GM21576 (cell line): ENCODE data around the gene HRH3.

Experiments
- ATAC-seq: cut with Tn5 transposase; IDR thresholded peaks from one replicate; pipeline ENCODE4 v1.9.1; 2021; ENCODE audit warnings: mild to moderate bottlenecking, moderate library complexity; ENCODE audit not compliant: unreplicated experiment

HRH3 gene

GRCh38 chr20:62219992-62220665 is at the start of gene HRH3:
HRH3 (minus strand) TSS chr20:62220278; CDS start chr20:62219970, 308 bp downstream.
- no peak for ATAC-seq

GRCh38 chr20:62269871-62270270 is 49.8 kb upstream of the HRH3 start:
- no peak for ATAC-seq

GRCh38 chr20:62269378-62269777 is 49.3 kb upstream of the HRH3 start:
- ATAC-seq, result no peak

- no peak for ATAC-seq
Observed at GRCh38 chr20:62268228-62268900, 48.3 kb upstream of the HRH3 start.

GRCh38 chr20:62267543-62267942 is 47.5 kb upstream of the HRH3 start:
- ATAC-seq, result no peak

- ATAC-seq, result no peak
Observed at GRCh38 chr20:62266851-62267250, 46.8 kb upstream of the HRH3 start.

GRCh38 chr20:62266340-62266739 is 46.3 kb upstream of the HRH3 start:
- ATAC-seq, result no peak

GRCh38 chr20:62265365-62265764 is 45.3 kb upstream of the HRH3 start:
- ATAC-seq, result no peak

GRCh38 chr20:62263396-62263795 is 43.3 kb upstream of the HRH3 start:
- no peak for ATAC-seq

GRCh38 chr20:62262064-62262463 is 42.0 kb upstream of the HRH3 start:
- no peak for ATAC-seq

GRCh38 chr20:62259294-62259565 is 39.2 kb upstream of the HRH3 start:
- no peak for ATAC-seq

GRCh38 chr20:62258499-62259293 is 38.6 kb upstream of the HRH3 start:
- no peak for ATAC-seq

GRCh38 chr20:62255976-62256375 is 35.9 kb upstream of the HRH3 start:
- ATAC-seq, result no peak

- no peak for ATAC-seq
Observed at GRCh38 chr20:62254021-62254724, 34.1 kb upstream of the HRH3 start.

GRCh38 chr20:62253398-62253797 is 33.3 kb upstream of the HRH3 start:
- ATAC-seq, result no peak

- ATAC-seq, result no peak
Observed at GRCh38 chr20:62252342-62252966, 32.4 kb upstream of the HRH3 start.

- ATAC-seq, result no peak
Observed at GRCh38 chr20:62248890-62249560, 28.9 kb upstream of the HRH3 start.

GRCh38 chr20:62246872-62247652 is 27.0 kb upstream of the HRH3 start:
- no peak for ATAC-seq

GRCh38 chr20:62246431-62246830 is 26.4 kb upstream of the HRH3 start:
- no peak for ATAC-seq

- ATAC-seq, result no peak
Observed at GRCh38 chr20:62245911-62246280, 25.8 kb upstream of the HRH3 start.
